Measurements from ENCODE around the gene TRMU.
"Not testable (repeated sequence)": the region's sequence is repeated elsewhere in the genome, so short reads cannot be mapped to it uniquely, and the experiment has no call there.

TRMU gene

GRCh38 chr22:46308283-46308988 lies 27.1 kb upstream of the TRMU start:
- H3K4me3 ChIP-seq (ENCODE audit: extremely low read depth, insufficient read depth, low read length, poor library complexity, severe bottlenecking), result no peak overlapping the region
- peaks cover 76% of the 10 kb centered on the region for H3K36me3 ChIP-seq (ENCODE audit: control insufficient read depth, insufficient read depth, low read length)
- H3K9me3 ChIP-seq (ENCODE audit: control insufficient read depth, low read length), result no peaks in the 10 kb centered on the region
- no peak overlapping the region for H3K27ac ChIP-seq (ENCODE audit: low read depth, low read length, severe bottlenecking)
- no peaks in the 10 kb centered on the region for H3K4me1 ChIP-seq (ENCODE audit: control insufficient read depth, insufficient read depth, low read length, poor library complexity, severe bottlenecking)
- WGBS, 2 experiments (ENCODE audit: insufficient coverage in 2 of 2), result 91 to 93% methylated on average over 20 of the region's 23 CpGs

- 96 to 100% methylated on average over 11 to 14 of the region's 15 CpGs for WGBS, 2 experiments (ENCODE audit: insufficient coverage in 2 of 2)
- H3K4me1 ChIP-seq (ENCODE audit: control insufficient read depth, insufficient read depth, low read length, poor library complexity, severe bottlenecking), result no peaks in the 10 kb centered on the region
- H3K27ac ChIP-seq (ENCODE audit: low read depth, low read length, severe bottlenecking), result no peak overlapping the region
- H3K36me3 ChIP-seq (ENCODE audit: control insufficient read depth, insufficient read depth, low read length), result peaks cover 70% of the 10 kb centered on the region
- H3K9me3 ChIP-seq (ENCODE audit: control insufficient read depth, low read length), result no peaks in the 10 kb centered on the region
- no peak overlapping the region for H3K4me3 ChIP-seq (ENCODE audit: extremely low read depth, insufficient read depth, low read length, poor library complexity, severe bottlenecking)
These were observed 25.9 kb upstream of the TRMU start for GRCh38 chr22:46309526-46310085.

GRCh38 chr22:46312056-46312455 lies 23.5 kb upstream of the TRMU start:
- Histone ChIP-seq H3K4me3 (ENCODE audit: extremely low read depth, insufficient read depth, low read length, poor library complexity, severe bottlenecking) (no peak overlapping the region), H3K9me3 (ENCODE audit: control insufficient read depth, low read length) (no peaks in the 10 kb centered on the region), H3K27ac (ENCODE audit: low read depth, low read length, severe bottlenecking) (no peak overlapping the region), H3K4me1 (ENCODE audit: control insufficient read depth, insufficient read depth, low read length, poor library complexity, severe bottlenecking) (no peaks in the 10 kb centered on the region), H3K36me3 (ENCODE audit: control insufficient read depth, insufficient read depth, low read length) (peaks cover 80% of the 10 kb centered on the region)
- WGBS, 2 experiments (ENCODE audit: insufficient coverage in 2 of 2), result 95 to 100% methylated on average over 7 to 8 of the region's 8 CpGs

DNA sequence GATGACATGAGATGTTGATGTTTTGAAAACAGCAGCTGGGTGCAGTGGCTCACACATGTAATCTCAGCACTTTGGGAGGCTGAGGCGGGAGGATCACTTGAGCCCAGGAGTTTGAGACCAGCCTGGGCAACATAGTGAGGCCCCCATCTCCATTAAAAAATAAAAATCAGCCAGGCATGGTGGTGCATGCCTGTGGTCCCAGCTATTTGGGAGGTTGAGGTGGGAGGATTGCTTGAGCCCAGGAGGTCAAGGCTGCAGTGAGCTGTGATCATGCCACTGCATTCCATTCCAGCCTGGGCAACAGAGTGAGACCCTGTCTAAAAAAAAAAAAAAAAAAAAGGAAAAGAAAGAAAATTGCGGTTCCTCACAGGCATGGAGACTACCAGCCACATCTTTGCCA lies 22.7 kb upstream of the TRMU start:
- not testable (repeated sequence) for H3K4me3 ChIP-seq (ENCODE audit: extremely low read depth, insufficient read depth, low read length, poor library complexity, severe bottlenecking)
- WGBS, 2 experiments (ENCODE audit: insufficient coverage in 2 of 2), result 80% methylated on average over 1 of the region's 2 CpGs; no CpG with 5 or more reads in 1 of the 2 experiments

DNA sequence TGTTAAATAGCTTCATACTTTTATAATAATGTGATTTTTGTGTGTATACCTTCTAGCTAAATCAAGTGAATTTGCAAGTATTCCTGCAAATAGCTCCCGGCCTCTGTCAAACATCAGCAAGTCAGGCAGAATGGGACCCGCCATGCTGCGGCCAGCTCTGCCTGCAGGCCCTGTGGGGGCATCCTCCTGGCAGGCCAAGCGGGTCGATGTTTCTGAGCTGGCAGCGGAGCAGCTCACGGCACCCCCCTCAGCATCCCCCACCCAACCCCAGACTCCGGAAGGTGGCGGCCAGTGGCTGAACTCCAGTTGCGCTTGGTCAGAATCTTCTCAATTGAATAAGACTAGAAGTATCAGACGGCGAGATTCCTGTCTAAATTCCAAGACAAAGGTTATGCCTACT lies 19.5 kb upstream of the TRMU start:
- no peak overlapping the region for H3K4me3 ChIP-seq (ENCODE audit: extremely low read depth, insufficient read depth, low read length, poor library complexity, severe bottlenecking)
- H3K36me3 ChIP-seq (ENCODE audit: control insufficient read depth, insufficient read depth, low read length), result peaks cover 78% of the 10 kb centered on the region
- no peaks in the 10 kb centered on the region for H3K9me3 ChIP-seq (ENCODE audit: control insufficient read depth, low read length)
- 93 to 96% methylated on average over 4 to 10 of the region's 12 CpGs for WGBS, 2 experiments (ENCODE audit: insufficient coverage in 2 of 2)
- no peak overlapping the region for H3K27ac ChIP-seq (ENCODE audit: low read depth, low read length, severe bottlenecking)
- H3K4me1 ChIP-seq (ENCODE audit: control insufficient read depth, insufficient read depth, low read length, poor library complexity, severe bottlenecking), result no peaks in the 10 kb centered on the region

More for the DNA sequence above, 22.7 kb upstream of the TRMU start:
- H3K36me3 ChIP-seq (ENCODE audit: control insufficient read depth, insufficient read depth, low read length), result peaks cover 85% of the 10 kb centered on the region
- H3K27ac ChIP-seq (ENCODE audit: low read depth, low read length, severe bottlenecking); H3K4me1 ChIP-seq (ENCODE audit: control insufficient read depth, insufficient read depth, low read length, poor library complexity, severe bottlenecking); H3K9me3 ChIP-seq (ENCODE audit: control insufficient read depth, low read length): not testable (repeated sequence)

- Histone ChIP-seq H3K9me3 (ENCODE audit: control insufficient read depth, low read length) (no peaks in the 10 kb centered on the region), H3K4me1 (ENCODE audit: control insufficient read depth, insufficient read depth, low read length, poor library complexity, severe bottlenecking) (no peaks in the 10 kb centered on the region), H3K4me3 (ENCODE audit: extremely low read depth, insufficient read depth, low read length, poor library complexity, severe bottlenecking) (no peak overlapping the region), H3K36me3 (ENCODE audit: control insufficient read depth, insufficient read depth, low read length) (peaks cover 78% of the 10 kb centered on the region), H3K27ac (ENCODE audit: low read depth, low read length, severe bottlenecking) (no peak overlapping the region)
- 89 to 93% methylated on average over 19 to 20 of the region's 20 CpGs for WGBS, 2 experiments (ENCODE audit: insufficient coverage in 2 of 2)
These were observed 17.9 kb upstream of the TRMU start for GRCh38 chr22:46317646-46318045.

GRCh38 chr22:46318576-46318975 lies 16.9 kb upstream of the TRMU start:
- H3K36me3 ChIP-seq (ENCODE audit: control insufficient read depth, insufficient read depth, low read length), result peaks cover 80% of the 10 kb centered on the region
- H3K9me3 ChIP-seq (ENCODE audit: control insufficient read depth, low read length), result no peaks in the 10 kb centered on the region
- no peak overlapping the region for H3K4me3 ChIP-seq (ENCODE audit: extremely low read depth, insufficient read depth, low read length, poor library complexity, severe bottlenecking)
- H3K27ac ChIP-seq (ENCODE audit: low read depth, low read length, severe bottlenecking), result no peak overlapping the region
- WGBS, 2 experiments (ENCODE audit: insufficient coverage in 2 of 2), result 93 to 94% methylated on average over 15 of the region's 15 CpGs
- no peaks in the 10 kb centered on the region for H3K4me1 ChIP-seq (ENCODE audit: control insufficient read depth, insufficient read depth, low read length, poor library complexity, severe bottlenecking)

GRCh38 chr22:46319319-46319718 lies 16.2 kb upstream of the TRMU start:
- Histone ChIP-seq H3K4me1 (ENCODE audit: control insufficient read depth, insufficient read depth, low read length, poor library complexity, severe bottlenecking) (no peaks in the 10 kb centered on the region), H3K36me3 (ENCODE audit: control insufficient read depth, insufficient read depth, low read length) (peaks cover 88% of the 10 kb centered on the region), H3K9me3 (ENCODE audit: control insufficient read depth, low read length) (no peaks in the 10 kb centered on the region), H3K4me3 (ENCODE audit: extremely low read depth, insufficient read depth, low read length, poor library complexity, severe bottlenecking) (no peak overlapping the region), H3K27ac (ENCODE audit: low read depth, low read length, severe bottlenecking) (no peak overlapping the region)
- 96 to 98% methylated on average over 6 to 10 of the region's 10 CpGs for WGBS, 2 experiments (ENCODE audit: insufficient coverage in 2 of 2)

- Histone ChIP-seq H3K9me3 (ENCODE audit: control insufficient read depth, low read length) (no peaks in the 10 kb centered on the region), H3K4me1 (ENCODE audit: control insufficient read depth, insufficient read depth, low read length, poor library complexity, severe bottlenecking) (no peaks in the 10 kb centered on the region), H3K27ac (ENCODE audit: low read depth, low read length, severe bottlenecking) (no peak overlapping the region), H3K36me3 (ENCODE audit: control insufficient read depth, insufficient read depth, low read length) (peaks cover 90% of the 10 kb centered on the region), H3K4me3 (ENCODE audit: extremely low read depth, insufficient read depth, low read length, poor library complexity, severe bottlenecking) (no peak overlapping the region)
- WGBS, 2 experiments (ENCODE audit: insufficient coverage in 2 of 2), result 98% methylated on average over 14 of the region's 14 CpGs
These were observed 15.3 kb upstream of the TRMU start for GRCh38 chr22:46320166-46320710.

- Histone ChIP-seq H3K4me1 (ENCODE audit: control insufficient read depth, insufficient read depth, low read length, poor library complexity, severe bottlenecking) (no peaks in the 10 kb centered on the region), H3K9me3 (ENCODE audit: control insufficient read depth, low read length) (no peaks in the 10 kb centered on the region), H3K36me3 (ENCODE audit: control insufficient read depth, insufficient read depth, low read length) (peaks cover 89% of the 10 kb centered on the region), H3K4me3 (ENCODE audit: extremely low read depth, insufficient read depth, low read length, poor library complexity, severe bottlenecking) (no peak overlapping the region), H3K27ac (ENCODE audit: low read depth, low read length, severe bottlenecking) (no peak overlapping the region)
- WGBS, 2 experiments (ENCODE audit: insufficient coverage in 2 of 2), result 93 to 97% methylated on average over 12 to 18 of the region's 20 CpGs
These were observed 14.7 kb upstream of the TRMU start for GRCh38 chr22:46320716-46321386.

Measured in mesodermal cell (in vitro differentiated cells).